Rectal smooth muscle tissue (tissue), 1 donor: Measurements from ENCODE around the gene PIH1D1.

Source experiments
- H3K27ac ChIP-seq: one replicate; pipeline ENCODE4 v1.7.0; 2013; ENCODE audit warnings: low read depth, low read length, inconsistent platforms
- H3K27me3 ChIP-seq: one replicate; pipeline ENCODE4 v1.7.0; 2013; ENCODE audit warnings: low read length; ENCODE audit not compliant: control insufficient read depth, insufficient read depth
- H3K36me3 ChIP-seq: one replicate; pipeline ENCODE4 v1.7.0; 2013; ENCODE audit warnings: low read length; ENCODE audit not compliant: control insufficient read depth, insufficient read depth
- H3K4me1 ChIP-seq: one replicate; pipeline ENCODE4 v1.7.0; 2013; ENCODE audit warnings: low read length; ENCODE audit not compliant: control insufficient read depth, insufficient read depth
- H3K4me3 ChIP-seq: one replicate; pipeline ENCODE4 v1.7.0; 2013; ENCODE audit warnings: low read length
- H3K9ac ChIP-seq: one replicate; pipeline ENCODE4 v1.7.0; 2013; ENCODE audit warnings: low read length

The PIH1D1 gene

DNA sequence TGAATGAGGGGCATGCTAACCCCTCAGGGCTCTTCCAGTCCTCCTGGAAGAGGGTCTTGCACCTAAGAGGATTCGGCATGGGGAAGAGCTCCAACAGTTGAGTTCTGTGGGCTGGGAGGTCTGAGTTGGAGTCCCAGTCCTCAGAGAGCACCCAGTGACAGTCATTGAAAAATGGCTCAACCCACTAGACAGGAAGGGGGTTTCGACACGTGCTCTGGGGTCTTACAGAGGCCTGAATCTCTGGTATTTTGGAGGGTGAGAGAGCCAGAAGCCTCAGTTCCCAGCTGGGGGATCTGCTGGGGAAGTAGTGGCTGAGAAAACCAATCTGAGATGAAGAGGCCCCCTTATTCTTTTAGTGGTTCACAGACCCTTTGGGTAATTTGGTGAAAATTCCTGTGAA, 37.4 kb downstream of the PIH1D1 start:
- Histone ChIP-seq H3K4me1 (no peaks in the 10 kb centered on the region), H3K4me3 (no peak overlapping the region), H3K9ac (no peak overlapping the region), H3K27me3 (peaks cover 8% of the 10 kb centered on the region), H3K27ac (no peak overlapping the region), H3K36me3 (no peaks in the 10 kb centered on the region)

DNA sequence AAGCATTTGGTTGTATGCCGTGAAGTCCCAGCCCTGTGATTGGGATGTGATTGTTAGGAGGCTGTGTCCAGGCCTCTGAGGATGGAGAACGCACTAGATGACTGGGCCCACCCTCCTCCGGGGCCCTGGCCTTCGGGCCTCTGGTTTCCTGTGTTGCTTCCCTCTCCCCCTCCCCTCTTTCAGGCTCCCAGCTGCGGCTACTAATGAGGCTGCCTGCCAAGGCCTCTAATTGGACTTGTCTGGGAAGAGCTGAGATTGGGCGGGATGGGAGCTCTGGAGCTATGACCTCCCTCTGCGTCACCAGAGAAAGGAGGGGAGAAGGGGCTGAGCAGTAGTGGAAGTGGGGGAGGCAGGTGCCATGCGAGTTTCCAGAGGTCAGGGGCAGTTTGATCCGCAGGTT, 38.3 kb downstream of the PIH1D1 start:
- no peaks in the 10 kb centered on the region for H3K36me3 ChIP-seq
- H3K4me1 ChIP-seq: no peaks in the 10 kb centered on the region
- no peak overlapping the region for H3K27ac ChIP-seq
- H3K27me3 ChIP-seq: peaks cover 8% of the 10 kb centered on the region
- no peak overlapping the region for H3K9ac ChIP-seq
- no peak overlapping the region for H3K4me3 ChIP-seq

DNA sequence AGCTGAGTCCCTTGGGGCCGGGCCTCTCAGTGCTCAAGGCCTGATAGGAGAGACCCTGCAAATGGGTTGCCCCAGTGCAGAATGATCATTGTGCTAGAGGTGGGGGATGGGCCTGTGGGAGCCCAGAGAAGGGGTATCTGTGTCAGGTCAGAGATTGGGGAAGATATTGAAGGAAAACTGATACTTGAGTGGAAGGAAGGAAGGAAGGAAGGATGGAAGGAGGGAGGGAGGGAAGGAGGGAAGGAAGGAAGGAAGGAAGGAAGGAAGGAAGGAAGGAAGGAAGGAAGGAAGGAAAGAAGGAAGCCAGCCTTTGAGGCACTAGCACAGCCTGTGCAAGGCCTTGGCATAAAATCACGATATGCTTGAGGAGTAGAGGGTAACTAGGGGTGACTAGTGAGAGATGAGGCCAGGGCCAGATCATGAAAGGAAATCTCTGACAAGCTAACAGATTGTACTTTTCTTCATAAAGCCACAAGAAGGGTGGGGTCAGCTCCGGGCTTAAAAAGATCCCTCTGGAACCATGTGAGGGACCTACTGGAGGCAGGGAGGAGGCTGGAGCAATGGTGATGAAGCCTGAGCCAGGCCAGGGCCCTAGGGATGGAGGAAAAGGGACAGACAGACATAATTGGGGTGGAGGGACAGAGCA, 39.8 kb downstream of the PIH1D1 start:
- H3K4me1 ChIP-seq: no peaks in the 10 kb centered on the region

DNA sequence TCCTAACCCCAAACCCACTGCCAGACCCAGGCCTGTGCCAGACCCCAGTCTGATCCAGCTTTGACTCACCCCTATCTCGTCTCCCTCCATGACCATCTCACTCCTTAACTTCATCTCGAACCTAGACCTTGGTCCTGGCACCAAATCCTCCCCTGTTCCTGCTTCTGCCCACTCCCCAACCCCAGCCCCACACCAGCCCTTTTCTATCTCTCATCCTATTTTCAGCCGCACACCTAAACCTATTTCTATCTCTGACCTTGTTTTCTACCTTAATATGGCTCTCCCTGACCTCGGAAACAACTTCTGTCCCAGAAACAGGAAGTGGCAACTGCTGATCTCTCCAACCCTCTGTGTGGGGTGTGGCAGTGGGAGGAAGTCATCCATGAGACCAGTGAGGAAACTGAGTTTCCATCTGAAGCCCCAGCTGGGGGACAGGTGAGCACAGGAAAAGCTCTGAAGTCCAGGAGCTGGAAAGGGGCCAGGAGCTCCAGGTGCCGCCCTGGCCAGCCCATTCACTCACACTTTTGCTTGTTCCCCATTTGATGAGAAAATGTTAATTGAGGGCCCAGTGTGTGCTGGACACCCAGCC, 42.1 kb downstream of the PIH1D1 start:
- Histone ChIP-seq H3K4me1 (no peaks in the 10 kb centered on the region), H3K36me3 (no peaks in the 10 kb centered on the region), H3K9ac (no peak overlapping the region), H3K27me3 (no peaks in the 10 kb centered on the region), H3K4me3 (no peak overlapping the region), H3K27ac (no peak overlapping the region)

More for the DNA sequence above, 39.8 kb downstream of the PIH1D1 start:
- H3K4me3 ChIP-seq: no peak overlapping the region
- peaks cover 4% of the 10 kb centered on the region for H3K27me3 ChIP-seq
- no peaks in the 10 kb centered on the region for H3K36me3 ChIP-seq
- H3K9ac ChIP-seq: no peak overlapping the region
- H3K27ac ChIP-seq: no peak overlapping the region

DNA sequence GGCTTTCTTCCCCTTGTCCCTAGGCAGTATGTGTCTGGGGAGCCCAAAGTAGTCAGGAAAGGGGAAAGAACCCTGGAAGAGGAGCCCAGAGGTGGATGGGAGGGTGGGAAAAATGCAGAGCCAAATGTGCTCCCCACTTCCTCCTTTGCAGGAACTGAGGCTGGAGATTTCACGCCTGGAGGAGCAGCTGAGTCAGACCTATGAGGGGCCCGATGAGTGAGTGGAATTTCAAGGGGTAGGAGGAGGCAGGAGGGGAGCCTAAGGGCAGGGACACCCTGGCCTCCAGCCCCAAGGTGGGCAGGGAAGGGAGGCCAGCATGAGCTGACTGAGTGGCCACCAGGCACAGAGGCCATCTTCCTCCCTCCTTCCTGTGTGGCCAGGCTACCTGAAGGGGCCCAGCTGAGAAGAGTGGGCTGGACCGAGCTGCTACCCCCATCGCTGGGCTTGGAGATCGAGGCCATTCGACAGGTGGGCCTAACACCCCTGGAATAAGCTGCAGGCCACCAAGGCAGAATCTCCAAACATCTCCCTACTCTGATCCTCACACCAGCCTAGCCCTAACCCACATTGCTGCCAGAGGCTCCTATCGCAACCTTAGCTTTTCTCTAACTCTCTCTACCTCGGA, 42.7 kb downstream of the PIH1D1 start:
- no peak overlapping the region for H3K27ac ChIP-seq
- no peak overlapping the region for H3K9ac ChIP-seq
- no peak overlapping the region for H3K4me3 ChIP-seq
- H3K4me1 ChIP-seq: no peaks in the 10 kb centered on the region
- H3K27me3 ChIP-seq: no peaks in the 10 kb centered on the region
- H3K36me3 ChIP-seq: no peaks in the 10 kb centered on the region

DNA sequence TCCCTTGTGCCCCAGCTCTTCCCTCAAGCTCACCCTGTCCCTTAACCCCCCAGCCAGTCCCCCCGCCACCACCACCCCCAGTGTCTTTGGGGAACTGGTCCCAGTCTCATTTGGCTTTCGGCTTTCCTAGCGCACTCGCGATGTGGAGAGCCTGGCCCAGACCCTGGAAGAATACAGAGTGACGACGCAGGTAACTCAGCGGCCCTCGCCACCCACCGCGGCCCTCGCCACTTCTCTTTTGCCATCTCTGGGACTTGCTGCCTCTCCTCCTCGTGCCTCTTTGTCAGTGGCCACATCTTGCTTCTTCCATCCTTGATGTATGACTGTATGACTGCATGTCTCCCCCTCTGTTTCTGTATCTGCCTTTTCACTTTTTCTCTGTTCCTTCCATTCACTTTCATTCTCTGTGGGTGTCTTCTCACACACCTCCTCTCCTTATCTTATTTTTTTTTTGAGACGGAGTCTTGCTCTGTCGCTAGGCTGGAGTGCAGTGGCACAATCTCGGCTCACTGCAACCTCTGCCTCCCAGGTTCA, 44.1 kb downstream of the PIH1D1 start:
- H3K27me3 ChIP-seq: no peaks in the 10 kb centered on the region
- H3K4me1 ChIP-seq: no peaks in the 10 kb centered on the region
- H3K36me3 ChIP-seq: no peaks in the 10 kb centered on the region
- no peak overlapping the region for H3K27ac ChIP-seq
- no peak overlapping the region for H3K9ac ChIP-seq
- no peak overlapping the region for H3K4me3 ChIP-seq

DNA sequence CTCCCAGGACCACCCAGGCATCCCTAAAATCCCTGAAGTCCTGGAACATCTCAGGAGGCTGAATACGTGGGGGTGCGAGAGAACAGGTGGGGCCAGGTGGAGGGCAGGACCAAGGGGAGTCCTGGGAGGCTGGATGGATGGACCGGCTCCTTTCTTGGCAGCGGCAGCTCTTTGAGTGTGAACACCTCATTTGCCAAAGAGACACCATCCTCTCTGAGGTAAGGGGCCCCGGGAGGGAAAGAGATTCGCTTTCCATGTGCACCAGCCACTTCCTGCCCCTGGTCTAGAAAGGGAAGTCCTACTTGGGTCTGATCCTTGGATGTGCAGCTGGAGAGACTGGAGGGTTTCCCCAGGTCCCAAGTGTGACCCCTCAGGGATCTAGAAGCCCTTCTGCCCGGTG, 44.5 kb downstream of the PIH1D1 start:
- Histone ChIP-seq H3K9ac (no peak overlapping the region), H3K27ac (no peak overlapping the region), H3K4me1 (no peaks in the 10 kb centered on the region), H3K36me3 (no peaks in the 10 kb centered on the region), H3K4me3 (no peak overlapping the region), H3K27me3 (no peaks in the 10 kb centered on the region)

DNA sequence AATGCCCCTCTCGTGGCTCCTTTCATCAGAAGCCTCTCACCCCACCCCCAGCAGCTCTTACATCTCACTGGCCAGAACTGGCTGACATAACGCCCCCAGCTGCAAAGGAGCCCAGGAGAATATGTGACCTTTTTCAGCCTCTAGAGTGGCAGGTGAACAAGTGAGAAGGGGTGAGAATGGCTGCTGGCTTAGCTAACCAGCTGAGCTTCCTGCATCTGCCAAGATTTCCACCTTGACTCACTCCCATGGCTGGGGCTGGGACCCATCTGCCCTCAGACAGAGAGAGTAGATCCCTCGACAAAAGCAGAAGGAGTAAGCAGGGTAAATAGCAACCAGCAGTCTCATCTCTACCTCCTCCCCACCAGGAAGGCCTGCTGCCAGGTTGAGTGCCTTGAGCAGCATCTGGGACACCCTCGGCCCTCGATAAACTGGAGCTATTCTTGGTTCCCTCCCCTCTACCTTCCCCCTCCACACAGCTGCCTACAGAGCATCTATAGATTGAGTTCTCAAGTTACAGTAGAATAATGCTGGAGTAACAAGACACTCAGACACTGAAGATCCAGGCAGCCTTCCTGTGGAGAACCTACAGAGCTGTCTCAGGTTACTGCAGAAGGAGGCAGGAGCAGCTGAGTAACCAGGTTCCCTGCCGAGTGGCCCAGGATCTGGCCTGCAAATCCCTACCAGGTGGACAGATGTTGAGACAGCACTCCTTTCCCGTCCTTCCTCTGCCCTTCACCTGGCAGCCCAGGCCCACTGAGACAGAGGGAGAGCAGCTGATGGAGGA, 48.0 kb downstream of the PIH1D1 start:
- Histone ChIP-seq H3K27me3 (no peaks in the 10 kb centered on the region), H3K36me3 (no peaks in the 10 kb centered on the region), H3K4me1 (no peaks in the 10 kb centered on the region), H3K4me3 (no peak overlapping the region), H3K27ac (no peak overlapping the region), H3K9ac (no peak overlapping the region)

DNA sequence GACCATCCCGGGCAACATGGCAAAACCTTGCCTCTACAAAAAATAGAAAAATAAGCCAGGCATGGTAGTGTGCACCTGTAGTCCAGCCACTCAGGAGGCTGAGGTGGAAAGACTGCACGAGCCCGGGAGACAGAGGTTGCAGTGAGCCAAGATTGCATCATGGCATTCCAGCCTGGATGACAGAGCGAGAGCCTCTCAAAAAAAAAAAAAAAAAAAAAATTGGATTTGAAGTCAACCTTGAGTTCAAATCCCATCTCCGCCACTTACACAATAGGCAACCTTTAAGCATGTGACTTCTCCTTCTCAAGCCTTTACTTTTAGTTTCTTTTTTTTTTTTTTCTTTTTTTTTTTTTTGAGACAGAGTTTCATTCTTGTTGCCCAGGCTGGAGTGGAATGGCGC, 51.6 kb downstream of the PIH1D1 start:
- no peak overlapping the region for H3K4me3 ChIP-seq
- no peaks in the 10 kb centered on the region for H3K4me1 ChIP-seq
- H3K27me3 ChIP-seq: no peaks in the 10 kb centered on the region
- H3K36me3 ChIP-seq: no peaks in the 10 kb centered on the region
- no peak overlapping the region for H3K27ac ChIP-seq
- H3K9ac ChIP-seq: no peak overlapping the region

DNA sequence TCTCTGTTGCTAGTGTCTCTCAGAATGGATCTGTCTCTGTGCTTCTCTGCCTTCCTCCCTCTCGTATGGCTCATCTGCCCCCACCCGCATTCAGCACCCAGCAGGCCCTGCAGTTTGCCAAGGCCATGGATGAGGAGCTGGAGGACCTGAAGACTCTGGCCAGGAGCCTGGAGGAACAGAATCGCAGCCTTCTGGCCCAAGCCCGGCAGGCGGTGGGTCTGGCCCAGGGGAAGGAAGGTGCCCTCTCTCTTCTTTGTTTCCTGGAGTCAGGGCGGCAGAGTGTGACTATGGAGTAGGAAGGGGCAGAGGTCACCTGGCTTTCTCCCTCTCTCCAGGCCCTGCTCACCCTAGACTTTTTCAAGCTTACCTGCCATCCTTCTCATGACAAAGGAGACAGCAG, 52.7 kb downstream of the PIH1D1 start:
- Histone ChIP-seq H3K36me3 (no peaks in the 10 kb centered on the region), H3K9ac (no peak overlapping the region), H3K27ac (no peak overlapping the region), H3K27me3 (no peaks in the 10 kb centered on the region), H3K4me3 (no peak overlapping the region), H3K4me1 (no peaks in the 10 kb centered on the region)

DNA sequence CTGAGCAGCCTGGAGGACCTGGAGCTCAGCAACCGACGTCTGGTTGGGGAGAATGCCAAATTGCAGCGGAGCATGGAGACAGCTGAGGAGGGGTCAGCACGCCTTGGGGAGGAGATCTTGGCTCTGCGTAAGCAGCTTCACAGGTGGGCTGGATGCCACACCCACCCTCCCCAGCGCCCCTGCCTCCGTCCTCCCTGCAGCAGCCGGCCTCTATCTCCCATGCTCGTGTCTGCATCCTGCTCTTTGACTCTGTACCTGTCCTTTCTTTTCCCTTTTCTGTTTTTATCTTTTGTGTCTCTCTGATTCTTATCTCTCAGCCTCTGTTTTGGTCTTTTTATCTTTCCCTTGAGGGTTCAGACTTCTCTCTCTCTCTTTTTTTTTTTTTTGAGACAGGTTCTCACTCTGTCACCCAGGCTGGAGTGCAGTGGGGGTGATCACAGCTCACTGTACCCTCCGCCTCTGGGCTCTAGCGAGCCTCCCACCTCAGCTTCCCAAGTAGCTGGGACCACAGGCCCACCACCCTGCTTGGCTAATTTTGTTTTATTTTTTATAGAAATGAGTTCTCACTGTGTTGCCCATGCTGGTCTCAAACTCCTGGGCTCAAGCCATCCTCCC, 53.5 kb downstream of the PIH1D1 start:
- Histone ChIP-seq H3K9ac (no peak overlapping the region), H3K36me3 (no peaks in the 10 kb centered on the region), H3K4me3 (no peak overlapping the region), H3K4me1 (no peaks in the 10 kb centered on the region), H3K27me3 (no peaks in the 10 kb centered on the region), H3K27ac (no peak overlapping the region)
